ENCODE results near the gene PRKCZ.

GRCh38 chr1:2183937-2184334 lies 133.7 kb downstream of the PRKCZ start:
- TF ChIP-seq CTCF (IDR thresholded peaks at IDR 0.05; ENCODE audit: low read depth, low read length) (no peak), MYC (IDR thresholded peaks at IDR 0.05; ENCODE audit: low read depth, low read length) (no peak), POLR2A (IDR thresholded peaks at IDR 0.05; ENCODE audit: extremely low read depth, insufficient read length) (no peak), MAX (IDR thresholded peaks at IDR 0.05; ENCODE audit: low read depth, low read length) (no peak)

All from NB4 (cell line).